ENCODE results near the gene LRRTM4.

DNA sequence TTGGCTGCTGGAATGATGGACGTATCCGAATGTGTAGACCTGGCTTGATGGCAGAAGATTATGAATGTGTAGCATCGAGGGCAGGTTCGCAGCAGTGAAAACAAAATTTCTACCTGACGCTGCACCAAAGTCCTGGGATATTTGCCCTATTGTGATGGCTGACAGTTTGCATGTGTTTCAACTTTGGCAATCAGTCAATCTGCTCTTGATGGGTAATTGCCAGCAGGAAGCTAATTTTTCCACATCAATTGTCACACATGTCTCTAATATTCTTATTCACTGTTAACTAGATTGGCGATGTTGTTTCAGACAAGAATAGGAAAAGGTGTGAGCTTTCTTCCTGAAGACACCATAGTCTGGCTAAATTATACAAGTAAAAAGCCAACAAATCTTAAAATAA is 821.3 kb downstream of the LRRTM4 start:
- TF ChIP-seq, protein P1, sequence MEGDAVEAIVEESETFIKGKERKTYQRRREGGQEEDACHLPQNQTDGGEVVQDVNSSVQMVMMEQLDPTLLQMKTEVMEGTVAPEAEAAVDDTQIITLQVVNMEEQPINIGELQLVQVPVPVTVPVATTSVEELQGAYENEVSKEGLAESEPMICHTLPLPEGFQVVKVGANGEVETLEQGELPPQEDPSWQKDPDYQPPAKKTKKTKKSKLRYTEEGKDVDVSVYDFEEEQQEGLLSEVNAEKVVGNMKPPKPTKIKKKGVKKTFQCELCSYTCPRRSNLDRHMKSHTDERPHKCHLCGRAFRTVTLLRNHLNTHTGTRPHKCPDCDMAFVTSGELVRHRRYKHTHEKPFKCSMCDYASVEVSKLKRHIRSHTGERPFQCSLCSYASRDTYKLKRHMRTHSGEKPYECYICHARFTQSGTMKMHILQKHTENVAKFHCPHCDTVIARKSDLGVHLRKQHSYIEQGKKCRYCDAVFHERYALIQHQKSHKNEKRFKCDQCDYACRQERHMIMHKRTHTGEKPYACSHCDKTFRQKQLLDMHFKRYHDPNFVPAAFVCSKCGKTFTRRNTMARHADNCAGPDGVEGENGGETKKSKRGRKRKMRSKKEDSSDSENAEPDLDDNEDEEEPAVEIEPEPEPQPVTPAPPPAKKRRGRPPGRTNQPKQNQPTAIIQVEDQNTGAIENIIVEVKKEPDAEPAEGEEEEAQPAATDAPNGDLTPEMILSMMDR (conservative IDR thresholded peaks at IDR 0.05 in 1 of 2, IDR thresholded peaks at IDR 0.05 in 1 of 2; ENCODE audit: extremely low read depth in 1 of 2, insufficient read depth in 1 of 2, low read depth in 1 of 2, low read length in 2 of 2): no peak
- TF ChIP-seq EZH2 (IDR thresholded peaks at IDR 0.05; ENCODE audit: borderline replicate concordance, low read length): no peak
